Endothelial cell of umbilical vein (primary cell): ENCODE measurements around the gene C11orf21. TPM values are rescaled to one million over a fixed set of nuclear protein-coding genes. Genes with fewer than 3 reads are reported as not detected.

Experiments used
- BruUV-seq: library from RNA; stranded (reverse); fragments of 400-500 nt; replicated peaks from 2 replicates; lab custom pipeline; 2021; lab: Mats Ljungman, UMichigan
- CTCF ChIA-PET: fragments of 300-600, 350-600 bp; sonication (Branson Sonifier 250); formaldehyde crosslinking; loops from one replicate; lab custom pipeline; 2021; ENCODE audit warnings: antibody characterized with exemption, inconsistent platforms; lab: Charles Lee
- POLR2A ChIA-PET: fragments of 300-600, 350-600 bp; sonication (Branson Sonifier 250); formaldehyde crosslinking; loops from one replicate; lab custom pipeline; 2021; ENCODE audit warnings: antibody characterized with exemption, inconsistent platforms; lab: Charles Lee
- DNase-seq: peaks from one replicate; pipeline ENCODE4 v3.0.0-alpha.2; 2011; ENCODE audit warnings: low read depth, low spot score
- FAIRE-seq: peaks from 2 replicates; lab custom pipeline; 2011; peaks lifted over from hg19 to GRCh38; lab: Jason Lieb, UNC
- H2AFZ ChIP-seq: 2 replicates; pipeline ENCODE4 v1.6.0; 2012; ENCODE audit warnings: low read depth, low read length, control low read depth, inconsistent platforms
- H3K27ac ChIP-seq: 2 replicates; pipeline ENCODE4 v1.5.1; 2011; ENCODE audit warnings: low read depth, mild to moderate bottlenecking, control low read depth, low read length, moderate library complexity; ENCODE audit not compliant: insufficient read depth
- H3K27me3 ChIP-seq, 2 experiments: 2 replicates each; pipeline versions ENCODE4 v1.6.0 to v1.6.1; 2011; ENCODE audit warnings: low read length in 2 of 2, mixed read lengths in 1 of 2; ENCODE audit not compliant: control insufficient read depth in 2 of 2, insufficient read depth in 2 of 2
- H3K36me3 ChIP-seq, 2 experiments: 2 replicates in 1 of 2; 3 replicates in 1 of 2; pipeline ENCODE4 v1.5.1; 2011; ENCODE audit warnings: low read length in 2 of 2, mild to moderate bottlenecking in 1 of 2, moderate library complexity in 1 of 2; ENCODE audit not compliant: control insufficient read depth in 2 of 2, insufficient read depth in 2 of 2; ENCODE audit errors: extremely low read depth in 1 of 2
- H3K4me1 ChIP-seq: 3 replicates; pipeline ENCODE4 v1.5.1; 2011; ENCODE audit warnings: mild to moderate bottlenecking, low read length; ENCODE audit not compliant: control insufficient read depth, insufficient read depth; ENCODE audit errors: extremely low read depth
- H3K4me2 ChIP-seq: 2 replicates; pipeline ENCODE4 v1.6.1; 2011; ENCODE audit warnings: low read length, control low read depth, mixed read lengths; ENCODE audit not compliant: insufficient read depth
- H3K4me3 ChIP-seq, 3 experiments: fragments of 200-600 bp in 1 of 3; sonication (generic), shearing (Covaris generic) in 1 of 3; replicated peaks in 1 of 3; 2 replicates each; pipeline ENCODE4 v1.5.1; 2011 to 2016; ENCODE audit warnings: control low read depth in 3 of 3, low read length in 3 of 3, mild to moderate bottlenecking in 2 of 3, inconsistent platforms in 1 of 3, low read depth in 1 of 3, moderate library complexity in 1 of 3; ENCODE audit not compliant: insufficient read depth in 1 of 3
- H3K79me2 ChIP-seq: 2 replicates; pipeline ENCODE4 v1.6.0; 2012; ENCODE audit warnings: low read length, inconsistent platforms; ENCODE audit not compliant: control insufficient read depth, insufficient read depth
- H3K9ac ChIP-seq: replicated peaks from 2 replicates; pipeline ENCODE3; 2011; ENCODE audit warnings: low read length, control low read depth; ENCODE audit not compliant: insufficient read depth; ENCODE audit errors: extremely low read depth
- H3K9me1 ChIP-seq: replicated peaks from 3 replicates; pipeline ENCODE4 v1.6.0; 2011; ENCODE audit warnings: mild to moderate bottlenecking, low read length; ENCODE audit not compliant: control insufficient read depth, insufficient read depth; ENCODE audit errors: extremely low read depth
- H3K9me3 ChIP-seq: replicated peaks from 2 replicates; pipeline ENCODE4 v1.5.1; 2012; ENCODE audit warnings: low read length, inconsistent platforms; ENCODE audit not compliant: control insufficient read depth, insufficient read depth
- H4K20me1 ChIP-seq: replicated peaks from 2 replicates; pipeline ENCODE3; 2011; ENCODE audit warnings: mild to moderate bottlenecking, low read length; ENCODE audit not compliant: control insufficient read depth, insufficient read depth; ENCODE audit errors: extremely low read depth
- CTCF ChIP-seq, 2 donors: IDR thresholded peaks; 1 replicate in 1 of 2; 2 replicates in 1 of 2; pipeline ENCODE4 v1.5.1; 2011; ENCODE audit warnings: low read length in 2 of 2, mild to moderate bottlenecking in 2 of 2, moderate library complexity in 2 of 2, control low read depth in 1 of 2, inconsistent platforms in 1 of 2, low read depth in 1 of 2; ENCODE audit not compliant: insufficient read depth in 1 of 2; ENCODE audit errors: extremely low read depth in 1 of 2
- EZH2 ChIP-seq: IDR thresholded peaks from 2 replicates; pipeline ENCODE4 v1.6.1; 2012; ENCODE audit warnings: borderline replicate concordance, low read depth, mild to moderate bottlenecking, moderate library complexity, low read length, inconsistent platforms; ENCODE audit not compliant: severe bottlenecking
- FOS ChIP-seq: IDR thresholded peaks from 2 replicates; pipeline ENCODE4 v1.6.1; 2011; ENCODE audit warnings: mild to moderate bottlenecking, low read length, moderate library complexity, borderline replicate concordance; ENCODE audit not compliant: insufficient read depth
- MAX ChIP-seq: IDR thresholded peaks from 2 replicates; pipeline ENCODE4 v1.6.1; 2011; ENCODE audit not compliant: insufficient read depth, insufficient read length
- dilution Hi-C: fragments of 300-500 bp; cut with MboI; formaldehyde crosslinking; loops from one replicate; pipeline ENCODE4 v1.15.0; 2019; ENCODE audit warnings: low sequenced_read_pairs; ENCODE audit not compliant: extremely low pct_ligation_motif_present
- intact Hi-C: fragments of 100-400 bp; cut with micrococcal nuclease; formaldehyde crosslinking; loops from one replicate; pipeline ENCODE4 v1.10.0; 2022
- polyA plus RNA-seq, 4 experiments: library from polyadenylated mRNA; depleted of rRNA in 3 of 4; stranded (reverse) in 3 of 4; unstranded in 1 of 4; fragments of >200 nt; gene quantifications; 2 replicates each; pipeline versions ENCODE4 v1.2.1 to v1.2.3, GENCODE V29; 2011 to 2012; ENCODE audit warnings: missing spikeins in 1 of 4
- total RNA-seq: library from RNA; stranded (reverse); gene quantifications from 2 replicates; pipeline ENCODE4 v1.2.3, GENCODE V29; 2021

Gene C11orf21
- total and polyA plus RNA-seq, 2 donors (not counting 3 experiments of a cell fraction or from before 2014, with no cell fraction given): not detected

GRCh38 chr11:2328656-2329354 lies 27.1 kb upstream of the C11orf21 start:
- no TSS peak for BruUV-seq
- dilution Hi-C loops (no loop called here), intact Hi-C loops (no loop called here)
- Histone ChIP-seq H3K4me1 (no peaks in the 10 kb centered on the region), H4K20me1 (no peaks in the 10 kb centered on the region), H2AFZ (no peak overlapping the region), H3K36me3 (no peaks in the 10 kb centered on the region), H3K9me1 (no peaks in the 10 kb centered on the region), H3K9me3 (no peaks in the 10 kb centered on the region), H3K27ac (no peak overlapping the region), H3K9ac (no peak overlapping the region), H3K79me2 (no peaks in the 10 kb centered on the region), H3K4me2 (no peak overlapping the region), H3K27me3 (no peaks in the 10 kb centered on the region), H3K4me3 (no peak overlapping the region)
- ChIA-PET POLR2A (no interaction called here), CTCF (interaction anchor here (1.3 kb wide), 1 partner anchor 24 kb away, joined by 3 read pairs; no protein-coding TSS in a partner anchor)
- no peak for TF ChIP-seq CTCF (IDR thresholded peaks at IDR 0.05; ENCODE audit: extremely low read depth in 1 of 2, insufficient read depth in 1 of 2, low read depth in 1 of 2, low read length in 2 of 2)
- TF ChIP-seq EZH2: no peak
- TF ChIP-seq MAX: no peak
- TF ChIP-seq FOS: no peak
- FAIRE-seq (no peak), DNase-seq (no peak)
